Measurements from ENCODE around the gene MLYCD.

DNA sequence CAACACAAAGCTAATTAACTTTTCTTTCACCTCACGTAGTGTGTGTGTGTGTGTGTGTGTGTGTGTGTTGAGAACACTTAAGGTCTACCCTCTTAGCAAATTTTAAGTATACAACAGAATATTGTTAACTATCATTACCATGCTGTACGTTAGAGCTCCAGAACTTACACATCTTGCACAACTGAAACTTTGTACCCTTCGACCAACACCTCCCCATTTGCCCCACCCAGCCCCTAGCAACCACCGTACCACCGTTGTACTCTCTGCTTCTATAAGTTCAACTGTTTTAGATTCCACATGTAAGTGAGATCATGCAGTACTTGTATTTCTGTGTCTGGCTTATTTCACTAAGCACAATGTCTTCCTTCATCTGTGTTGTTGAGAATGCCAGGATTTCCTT, 28.1 kb upstream of the MLYCD start:
- TF ChIP-seq, protein P1, sequence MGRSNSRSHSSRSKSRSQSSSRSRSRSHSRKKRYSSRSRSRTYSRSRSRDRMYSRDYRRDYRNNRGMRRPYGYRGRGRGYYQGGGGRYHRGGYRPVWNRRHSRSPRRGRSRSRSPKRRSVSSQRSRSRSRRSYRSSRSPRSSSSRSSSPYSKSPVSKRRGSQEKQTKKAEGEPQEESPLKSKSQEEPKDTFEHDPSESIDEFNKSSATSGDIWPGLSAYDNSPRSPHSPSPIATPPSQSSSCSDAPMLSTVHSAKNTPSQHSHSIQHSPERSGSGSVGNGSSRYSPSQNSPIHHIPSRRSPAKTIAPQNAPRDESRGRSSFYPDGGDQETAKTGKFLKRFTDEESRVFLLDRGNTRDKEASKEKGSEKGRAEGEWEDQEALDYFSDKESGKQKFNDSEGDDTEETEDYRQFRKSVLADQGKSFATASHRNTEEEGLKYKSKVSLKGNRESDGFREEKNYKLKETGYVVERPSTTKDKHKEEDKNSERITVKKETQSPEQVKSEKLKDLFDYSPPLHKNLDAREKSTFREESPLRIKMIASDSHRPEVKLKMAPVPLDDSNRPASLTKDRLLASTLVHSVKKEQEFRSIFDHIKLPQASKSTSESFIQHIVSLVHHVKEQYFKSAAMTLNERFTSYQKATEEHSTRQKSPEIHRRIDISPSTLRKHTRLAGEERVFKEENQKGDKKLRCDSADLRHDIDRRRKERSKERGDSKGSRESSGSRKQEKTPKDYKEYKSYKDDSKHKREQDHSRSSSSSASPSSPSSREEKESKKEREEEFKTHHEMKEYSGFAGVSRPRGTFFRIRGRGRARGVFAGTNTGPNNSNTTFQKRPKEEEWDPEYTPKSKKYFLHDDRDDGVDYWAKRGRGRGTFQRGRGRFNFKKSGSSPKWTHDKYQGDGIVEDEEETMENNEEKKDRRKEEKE (IDR thresholded peaks at IDR 0.05): no peak
- TF ChIP-seq SREBF1 (IDR thresholded peaks at IDR 0.05; ENCODE audit: low read length) (no peak), ZNF384 (IDR thresholded peaks at IDR 0.05; ENCODE audit: borderline replicate concordance, low read depth, low read length) (no peak), BRCA1 (IDR thresholded peaks at IDR 0.05; ENCODE audit: low read depth, low read length) (no peak), POLR2AphosphoS2 (IDR thresholded peaks at IDR 0.05; ENCODE audit: low read depth, low read length) (no peak), EZH2 (IDR thresholded peaks at IDR 0.05; ENCODE audit: borderline replicate concordance, control insufficient read depth, low read depth, low read length) (no peak), POLR2A (IDR thresholded peaks at IDR 0.05; ENCODE audit: low read depth, low read length) (no peak), BCL11A (IDR thresholded peaks at IDR 0.05; ENCODE audit: low read depth, low read length) (no peak)
- TF ChIP-seq, protein P2, sequence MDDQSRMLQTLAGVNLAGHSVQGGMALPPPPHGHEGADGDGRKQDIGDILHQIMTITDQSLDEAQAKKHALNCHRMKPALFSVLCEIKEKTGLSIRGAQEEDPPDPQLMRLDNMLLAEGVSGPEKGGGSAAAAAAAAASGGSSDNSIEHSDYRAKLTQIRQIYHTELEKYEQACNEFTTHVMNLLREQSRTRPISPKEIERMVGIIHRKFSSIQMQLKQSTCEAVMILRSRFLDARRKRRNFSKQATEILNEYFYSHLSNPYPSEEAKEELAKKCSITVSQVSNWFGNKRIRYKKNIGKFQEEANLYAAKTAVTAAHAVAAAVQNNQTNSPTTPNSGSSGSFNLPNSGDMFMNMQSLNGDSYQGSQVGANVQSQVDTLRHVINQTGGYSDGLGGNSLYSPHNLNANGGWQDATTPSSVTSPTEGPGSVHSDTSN (IDR thresholded peaks at IDR 0.05; ENCODE audit: insufficient replicate concordance, low read depth, low read length): no peak

All from GM12878 (cell line).